ENCODE data around the gene SLC24A1.

Gene SLC24A1

GRCh38 chr15:65651831-65652749 is 30.4 kb downstream of the SLC24A1 start:
- no peak for DNase-seq (ENCODE audit: low spot score)

GRCh38 chr15:65653341-65653740 is 31.6 kb downstream of the SLC24A1 start:
- no peak for DNase-seq (ENCODE audit: low spot score)

- no peak for DNase-seq (ENCODE audit: low spot score)
These were observed 32.2 kb downstream of the SLC24A1 start for GRCh38 chr15:65653801-65654521.

GRCh38 chr15:65655026-65655425 is 33.3 kb downstream of the SLC24A1 start:
- DNase-seq (ENCODE audit: low spot score) = peak; percentile 53

GRCh38 chr15:65655457-65655856 is 33.7 kb downstream of the SLC24A1 start:
- no peak for DNase-seq (ENCODE audit: low spot score)

- no peak for DNase-seq (ENCODE audit: low spot score)
These were observed 37.8 kb downstream of the SLC24A1 start for GRCh38 chr15:65659502-65660052.

GRCh38 chr15:65660927-65661326 is 39.2 kb downstream of the SLC24A1 start:
- DNase-seq (ENCODE audit: low spot score) = no peak

GRCh38 chr15:65663521-65663920 is 41.8 kb downstream of the SLC24A1 start:
- no peak for DNase-seq (ENCODE audit: low spot score)

GRCh38 chr15:65666257-65666656 is 44.5 kb downstream of the SLC24A1 start:
- peak; percentile 46 for DNase-seq (ENCODE audit: low spot score)

- DNase-seq (ENCODE audit: low spot score) = no peak
These were observed 53.8 kb downstream of the SLC24A1 start for GRCh38 chr15:65675551-65675950.

GRCh38 chr15:65676123-65676522 is 54.4 kb downstream of the SLC24A1 start:
- no peak for DNase-seq (ENCODE audit: low spot score)

GRCh38 chr15:65680544-65680943 is 58.8 kb downstream of the SLC24A1 start:
- no peak for DNase-seq (ENCODE audit: low spot score)

GRCh38 chr15:65682404-65682911 is 60.7 kb downstream of the SLC24A1 start:
- no peak for DNase-seq (ENCODE audit: low spot score)

- no peak for DNase-seq (ENCODE audit: low spot score)
These were observed 66.7 kb downstream of the SLC24A1 start for GRCh38 chr15:65688462-65688861.

GRCh38 chr15:65690173-65690572 is 68.4 kb downstream of the SLC24A1 start:
- no peak for DNase-seq (ENCODE audit: low spot score)

- no peak for DNase-seq (ENCODE audit: low spot score)
These were observed 69.0 kb downstream of the SLC24A1 start for GRCh38 chr15:65690778-65691177.

- DNase-seq (ENCODE audit: low spot score) = no peak
These were observed 73.3 kb downstream of the SLC24A1 start for GRCh38 chr15:65695081-65695480.

All from SW480 (cell line).